ENCODE results near the gene RPL9.
"Not testable (repeated sequence)": the region's sequence is repeated elsewhere in the genome, so short reads cannot be mapped to it uniquely, and the experiment has no call there.

RPL9 gene
- 847 to 1,310 reads per million in 2 donors for total RNA-seq

DNA sequence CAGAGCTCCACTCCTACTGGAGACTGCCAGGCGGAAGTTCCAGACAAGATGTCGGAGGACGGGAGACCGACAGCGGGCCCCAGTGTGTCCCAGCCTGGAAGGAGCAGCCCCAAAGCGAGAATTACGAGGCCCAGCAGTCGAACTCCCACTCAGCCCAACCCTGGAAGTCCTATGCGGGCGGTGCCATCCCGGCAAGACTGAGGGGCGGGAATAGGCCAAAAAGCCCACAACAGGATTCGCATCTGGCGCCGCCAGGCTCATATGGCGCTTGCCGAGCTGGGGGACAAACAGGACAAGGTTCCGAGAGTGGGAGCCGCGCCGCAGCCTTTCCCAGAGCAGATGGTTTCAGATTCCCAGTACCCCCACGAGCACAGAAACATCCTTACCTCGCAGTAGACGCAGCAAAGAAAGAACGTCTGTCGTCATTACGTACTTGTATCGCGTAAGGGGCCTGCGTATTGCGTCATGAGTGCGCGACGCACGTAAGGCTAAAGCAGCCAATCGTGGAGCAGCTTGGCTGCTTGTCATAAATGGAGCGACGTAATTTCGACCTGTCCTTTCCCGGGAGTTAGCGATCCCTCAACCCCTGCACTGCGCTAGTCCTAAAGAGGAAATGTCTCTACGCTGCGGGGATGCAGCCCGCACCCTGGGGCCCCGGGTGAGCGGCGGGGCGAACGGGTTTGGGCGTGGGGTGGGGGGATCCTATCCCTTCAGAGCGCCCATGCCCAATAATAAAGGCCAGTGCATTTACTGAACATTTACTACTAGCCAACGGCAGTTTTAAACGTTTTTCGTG, at the start of gene RPL9, which contains the start of gene LIAS:
TSS of gene RPL9 (minus strand) at position 418 of the 796 bp plus-strand sequence. CDS start 483 bp downstream, outside the sequence.
TSS of gene LIAS (plus strand) at position 552 of the 796 bp plus-strand sequence. CDS start at position 614, 62 bp downstream.
- peak; percentile 70 to 98 (median 90) for DNase-seq

- DNase-seq, result no peak
These were observed 46.9 kb upstream of the RPL9 start for GRCh38 chr4:39505581-39505980.

- no peak for DNase-seq
These were observed 45.8 kb upstream of the RPL9 start for GRCh38 chr4:39504538-39504937.

- not testable (repeated sequence) for DNase-seq
These were observed 43.9 kb upstream of the RPL9 start for GRCh38 chr4:39502664-39503035.

GRCh38 chr4:39502019-39502663, 43.4 kb upstream of the RPL9 start:
- no peak for DNase-seq

- DNase-seq, result no peak
These were observed 40.0 kb upstream of the RPL9 start for GRCh38 chr4:39498727-39499020.

GRCh38 chr4:39497909-39498726, 39.4 kb upstream of the RPL9 start:
- no peak for DNase-seq

- no peak for DNase-seq
These were observed 36.9 kb upstream of the RPL9 start for GRCh38 chr4:39495446-39496213.

DNA sequence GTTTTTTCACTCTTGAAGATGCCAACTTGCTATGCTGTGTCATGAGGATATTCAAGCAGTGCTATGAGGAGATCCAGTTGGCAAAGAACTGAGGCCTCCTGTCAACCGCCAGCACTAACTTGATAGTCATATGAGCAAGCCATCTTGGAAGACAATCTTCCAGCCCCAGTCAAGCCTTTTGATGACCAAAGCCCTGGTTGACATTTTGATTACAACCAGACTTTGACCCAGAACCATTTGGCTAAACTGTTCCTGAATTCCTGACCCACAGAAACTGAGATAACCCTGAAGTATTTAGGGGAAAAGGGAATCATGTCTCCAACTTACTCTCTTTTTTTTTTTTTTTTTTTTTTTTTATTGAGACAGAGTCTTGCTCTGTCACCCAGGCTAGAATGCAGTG, 35.6 kb upstream of the RPL9 start:
- DNase-seq, result no peak

GRCh38 chr4:39490322-39490721, 31.6 kb upstream of the RPL9 start:
- no peak for DNase-seq

DNA sequence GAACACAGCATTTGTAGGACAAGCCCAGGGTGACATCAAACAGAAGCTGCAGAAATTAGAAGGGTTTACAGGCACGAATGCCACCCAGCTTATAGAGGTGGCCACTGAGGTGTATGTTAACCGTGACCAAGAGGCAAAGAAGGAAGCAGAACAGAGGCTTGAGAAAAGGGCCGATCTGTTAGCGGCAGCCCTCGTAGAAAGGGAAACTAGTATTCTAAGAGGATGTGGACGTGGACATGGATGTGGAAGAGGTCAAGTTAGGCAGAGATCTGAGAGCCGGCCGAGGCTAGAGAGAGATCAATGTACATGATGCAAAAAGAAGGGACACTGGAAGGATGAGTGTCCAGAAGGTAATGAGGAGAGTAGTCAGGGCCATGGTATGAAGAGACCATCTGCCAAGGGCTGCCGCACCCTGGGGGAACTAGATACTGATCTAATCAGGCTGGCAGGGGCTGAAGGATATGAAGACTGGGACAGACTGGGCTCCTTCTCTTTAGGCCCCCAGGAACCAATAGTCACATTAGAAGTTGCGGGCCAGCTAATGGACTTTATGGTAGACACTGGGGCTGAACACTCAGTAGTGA, 27.6 kb upstream of the RPL9 start:
- no peak for DNase-seq

DNA sequence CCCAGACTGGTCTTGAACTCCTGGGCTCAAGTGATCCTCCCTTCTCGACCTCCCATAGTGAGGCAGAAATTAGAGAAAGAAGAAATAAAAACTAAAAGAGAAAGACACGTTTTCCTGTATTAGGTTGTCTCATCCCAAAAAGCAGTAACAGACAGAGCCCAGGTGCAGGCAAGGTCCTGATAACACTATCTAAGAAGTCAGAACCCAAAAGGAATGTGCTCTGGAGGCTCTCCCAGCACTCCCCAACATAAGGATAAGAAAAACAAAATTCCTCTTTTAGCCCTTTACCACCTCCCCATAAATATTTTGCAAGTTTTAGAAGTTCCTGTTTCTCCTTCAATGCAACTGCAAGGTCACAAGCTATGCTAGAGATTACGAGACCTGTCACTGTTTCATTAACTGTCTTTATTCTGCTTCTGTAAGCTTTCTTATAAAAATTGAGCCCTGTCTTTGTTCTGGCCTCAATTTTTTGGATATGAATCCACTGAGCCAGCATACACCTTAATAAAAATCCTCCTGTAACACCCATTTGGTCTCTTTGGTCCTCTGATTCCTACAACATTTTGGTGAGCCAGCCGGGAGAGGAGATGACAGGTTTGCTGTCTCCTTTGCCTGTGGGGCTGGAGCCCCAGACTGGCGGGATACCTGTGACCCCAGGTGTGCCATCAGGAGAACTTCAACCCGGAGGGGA, 26.0 kb upstream of the RPL9 start:
- no peak for DNase-seq

- no peak for DNase-seq
These were observed 22.4 kb upstream of the RPL9 start for GRCh38 chr4:39480902-39481695.

GRCh38 chr4:39480251-39480650, 21.5 kb upstream of the RPL9 start:
- DNase-seq, result no peak

- no peak for DNase-seq
These were observed 17.6 kb upstream of the RPL9 start for GRCh38 chr4:39476187-39476895.

GRCh38 chr4:39472396-39472795, 13.7 kb upstream of the RPL9 start:
- no peak for DNase-seq

DNA sequence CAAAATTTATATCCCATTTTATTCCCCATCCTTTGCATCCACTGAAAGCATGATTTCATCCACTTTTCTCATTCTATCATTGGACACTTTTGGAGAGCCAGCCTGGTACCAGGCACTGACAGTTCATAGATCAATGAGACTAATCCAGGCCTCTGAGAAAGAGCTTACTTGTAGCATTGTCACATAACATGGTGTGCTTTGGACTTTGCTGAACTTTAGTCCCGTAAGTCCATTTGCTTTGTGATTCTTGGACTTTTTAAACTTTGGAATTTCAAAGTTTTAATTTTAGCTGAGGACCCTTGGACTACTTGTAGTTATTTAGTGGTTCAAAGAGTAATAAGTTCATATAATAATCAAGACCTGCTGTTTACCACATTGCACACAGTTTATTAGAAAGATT, 11.7 kb upstream of the RPL9 start:
- no peak for DNase-seq

- peak in 2 of 5 experiments; percentile 26 to 65 for DNase-seq
These were observed 10.8 kb upstream of the RPL9 start for GRCh38 chr4:39469429-39470077.

DNA sequence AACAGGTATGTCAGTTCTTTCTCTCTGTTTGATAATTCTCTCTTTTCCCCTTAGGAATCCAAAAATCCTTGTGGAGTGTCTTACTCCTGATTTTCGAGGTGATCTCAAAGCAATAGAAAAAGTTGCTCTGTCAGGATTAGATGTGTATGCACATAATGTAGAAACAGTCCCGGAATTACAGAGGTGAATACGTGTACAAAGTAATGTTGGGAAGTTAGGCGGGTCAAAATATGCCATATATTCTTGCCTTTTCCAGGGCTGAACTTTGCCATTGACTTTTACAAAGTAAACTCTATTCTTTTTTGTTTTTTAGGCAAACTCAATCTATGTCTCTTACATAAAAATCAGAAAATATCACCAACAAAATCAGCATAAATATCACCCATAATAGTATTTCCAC, 8.7 kb upstream of the RPL9 start:
- no peak for DNase-seq

GRCh38 chr4:39466747-39467146, 8.0 kb upstream of the RPL9 start:
- DNase-seq, result no peak

Measured in T-helper 2 cell (primary cell).